H1 (cell line): ENCODE data around the gene MRPL43.

Experiments used
- GTF2F1 ChIP-seq: IDR thresholded peaks from 2 replicates; pipeline ENCODE4 v1.6.1; 2012; ENCODE audit warnings: low read depth, low read length, improper control_type of control experiment, borderline replicate concordance
- KDM1A ChIP-seq: fragments of 200-600, 300-600 bp; sonication (generic); IDR thresholded peaks from 2 replicates; pipeline ENCODE4 v1.7.1; 2016; ENCODE audit warnings: mild to moderate bottlenecking, low read length, borderline replicate concordance
- POLR2A ChIP-seq, 2 experiments: IDR thresholded peaks; 1 replicate in 1 of 2; 2 replicates in 1 of 2; pipeline ENCODE4 v1.6.1; 2011; ENCODE audit warnings: low read depth in 2 of 2, low read length in 2 of 2, mild to moderate bottlenecking in 2 of 2; ENCODE audit errors: control extremely low read depth in 1 of 2
- POLR2AphosphoS5 ChIP-seq: IDR thresholded peaks from 2 replicates; pipeline ENCODE4 v1.6.1; 2011; ENCODE audit warnings: low read depth, low read length
- RXRA ChIP-seq: IDR thresholded peaks from 2 replicates; pipeline ENCODE4 v1.6.1; 2011; ENCODE audit warnings: low read depth, mild to moderate bottlenecking, low read length, moderate library complexity; ENCODE audit not compliant: insufficient read depth
- SUZ12 ChIP-seq: fragments of 200-600 bp; sonication (generic); IDR thresholded peaks from 2 replicates; pipeline ENCODE4 v1.6.1; 2012; ENCODE audit warnings: mild to moderate bottlenecking, inconsistent platforms, low read length, moderate library complexity, mixed read lengths
- TF ChIP-seq, protein P1 (sequence below), 3 experiments: IDR thresholded peaks; 1 replicate in 2 of 3; 2 replicates in 1 of 3; pipeline versions ENCODE4 v1.5.1 to v1.6.1; 2011; ENCODE audit warnings: low read length in 3 of 3, mild to moderate bottlenecking in 3 of 3, inconsistent platforms in 2 of 3, low read depth in 1 of 3, moderate library complexity in 1 of 3; ENCODE audit not compliant: insufficient read depth in 1 of 3; ENCODE audit errors: control extremely low read depth in 1 of 3

DNA sequence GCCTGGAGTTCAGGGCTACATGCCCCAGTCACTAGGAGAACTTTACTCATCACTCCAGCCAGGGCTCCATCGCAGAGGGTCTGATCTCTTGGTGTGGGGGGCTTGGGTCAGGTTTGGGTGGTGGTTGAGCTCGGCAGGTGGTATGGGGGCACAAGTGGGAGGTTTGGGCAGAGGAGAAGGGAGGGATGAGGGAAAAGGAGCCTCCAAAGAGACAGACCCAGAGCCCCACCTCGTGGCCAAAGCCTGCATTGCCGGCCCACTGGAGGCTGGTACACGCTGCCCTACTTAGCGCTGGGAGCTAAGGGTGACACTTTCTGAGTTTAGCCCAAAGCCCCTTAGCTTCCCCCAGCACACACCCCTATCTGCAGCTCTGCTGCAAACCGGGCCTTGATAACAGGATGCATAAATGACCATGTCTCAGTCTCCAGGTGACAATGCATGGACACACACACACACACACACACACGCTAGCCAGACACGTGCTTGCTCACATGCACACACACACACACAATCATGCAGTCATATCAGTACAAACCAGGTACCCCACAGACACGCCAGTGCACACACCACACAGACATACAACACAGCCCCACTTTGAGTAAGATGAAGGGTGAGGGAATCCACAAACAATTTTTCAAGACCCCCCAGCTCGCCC, 27.1 kb upstream of the MRPL43 start:
- TF ChIP-seq GTF2F1 (no peak), KDM1A (no peak), RXRA (no peak), POLR2AphosphoS5 (no peak), SUZ12 (no peak), POLR2A (IDR thresholded peaks at IDR 0.05; ENCODE audit: control extremely low read depth in 1 of 2, low read depth in 2 of 2, low read length in 2 of 2) (no peak)
- TF ChIP-seq, protein P1, sequence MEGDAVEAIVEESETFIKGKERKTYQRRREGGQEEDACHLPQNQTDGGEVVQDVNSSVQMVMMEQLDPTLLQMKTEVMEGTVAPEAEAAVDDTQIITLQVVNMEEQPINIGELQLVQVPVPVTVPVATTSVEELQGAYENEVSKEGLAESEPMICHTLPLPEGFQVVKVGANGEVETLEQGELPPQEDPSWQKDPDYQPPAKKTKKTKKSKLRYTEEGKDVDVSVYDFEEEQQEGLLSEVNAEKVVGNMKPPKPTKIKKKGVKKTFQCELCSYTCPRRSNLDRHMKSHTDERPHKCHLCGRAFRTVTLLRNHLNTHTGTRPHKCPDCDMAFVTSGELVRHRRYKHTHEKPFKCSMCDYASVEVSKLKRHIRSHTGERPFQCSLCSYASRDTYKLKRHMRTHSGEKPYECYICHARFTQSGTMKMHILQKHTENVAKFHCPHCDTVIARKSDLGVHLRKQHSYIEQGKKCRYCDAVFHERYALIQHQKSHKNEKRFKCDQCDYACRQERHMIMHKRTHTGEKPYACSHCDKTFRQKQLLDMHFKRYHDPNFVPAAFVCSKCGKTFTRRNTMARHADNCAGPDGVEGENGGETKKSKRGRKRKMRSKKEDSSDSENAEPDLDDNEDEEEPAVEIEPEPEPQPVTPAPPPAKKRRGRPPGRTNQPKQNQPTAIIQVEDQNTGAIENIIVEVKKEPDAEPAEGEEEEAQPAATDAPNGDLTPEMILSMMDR (IDR thresholded peaks at IDR 0.05; ENCODE audit: control extremely low read depth in 1 of 3, insufficient read depth in 1 of 3, low read depth in 1 of 3, low read length in 3 of 3), result peak; percentile 94 to 96 (median 95)
